Cerebellar cortex (tissue), 1 donor: ENCODE measurements around the gene TRNT1.

Experiments used
- DNase-seq: peaks from one replicate; pipeline ENCODE4 v3.0.0-alpha.2; 2015; ENCODE audit warnings: low spot score

Gene TRNT1

DNA sequence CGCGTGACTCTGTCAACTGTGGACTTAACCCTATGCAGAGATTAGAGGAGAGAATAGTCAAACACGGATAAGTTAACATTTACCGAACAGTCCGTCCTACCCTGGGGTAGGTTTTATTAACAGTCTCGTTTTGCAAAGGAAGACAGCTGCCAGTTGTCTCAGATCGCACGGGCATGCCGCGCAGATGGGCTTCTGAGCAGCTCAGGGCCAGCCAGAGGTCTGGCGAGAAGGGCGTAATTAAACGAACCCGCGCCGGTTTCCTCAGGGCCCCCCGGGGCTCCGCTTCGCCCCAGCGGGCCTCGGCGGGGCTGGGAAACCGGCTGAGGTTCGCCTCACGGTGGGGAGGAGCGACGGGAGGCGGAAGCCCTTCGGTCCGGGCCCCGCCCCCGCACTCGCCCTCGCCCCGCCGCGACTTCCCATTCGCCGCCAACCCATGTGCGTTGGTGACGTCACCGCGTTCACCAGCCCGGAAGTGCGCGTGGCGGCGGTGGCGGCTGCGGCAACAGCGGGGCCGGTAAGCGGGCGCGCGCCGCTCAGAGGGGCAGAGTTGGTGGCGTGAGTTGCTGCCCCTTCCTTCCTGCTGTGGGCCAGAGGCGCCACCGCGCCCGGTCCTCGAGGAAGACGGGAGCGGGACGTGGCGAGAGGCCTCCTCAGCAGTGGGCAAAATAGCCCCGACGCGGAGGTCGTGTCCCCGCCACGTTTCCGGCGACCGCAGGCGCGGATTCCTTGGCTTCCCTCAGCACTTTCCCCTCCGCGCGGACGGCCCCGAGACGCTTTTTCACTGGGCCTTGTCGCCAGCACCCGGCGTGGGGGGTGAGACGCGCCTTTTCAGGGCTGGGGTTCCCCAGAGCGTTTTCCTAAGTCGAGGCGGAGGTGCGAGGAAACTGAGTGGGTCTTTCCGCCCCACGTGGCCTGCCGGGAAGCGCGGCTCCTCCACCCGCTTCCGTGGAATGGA, at the start of gene TRNT1:
Gene TRNT1, plus strand, starts transcription at position 464 of the 955 bp plus-strand sequence. CDS start 2,101 bp downstream, outside the sequence.
- peak; percentile 91 for DNase-seq

DNA sequence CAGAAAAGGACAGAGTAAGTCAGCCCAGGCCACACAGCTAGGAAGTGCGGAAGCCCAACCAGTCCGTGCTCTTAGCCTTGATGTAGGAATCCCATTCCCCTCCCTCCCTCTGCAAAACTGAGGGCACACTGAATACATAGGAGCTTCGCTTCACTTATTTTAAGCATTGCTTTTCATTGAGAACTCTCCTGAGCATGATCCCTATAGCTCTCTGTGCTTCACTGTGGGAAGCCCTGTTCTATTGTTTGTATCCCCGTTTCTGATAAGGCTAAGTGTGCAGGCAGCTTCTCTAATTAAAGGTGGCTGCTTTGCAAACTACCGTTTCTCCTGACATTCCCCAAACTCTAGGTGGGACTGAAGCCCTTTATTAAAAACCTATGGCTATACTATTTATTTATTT, 46.4 kb upstream of the TRNT1 start:
- no peak for DNase-seq

DNA sequence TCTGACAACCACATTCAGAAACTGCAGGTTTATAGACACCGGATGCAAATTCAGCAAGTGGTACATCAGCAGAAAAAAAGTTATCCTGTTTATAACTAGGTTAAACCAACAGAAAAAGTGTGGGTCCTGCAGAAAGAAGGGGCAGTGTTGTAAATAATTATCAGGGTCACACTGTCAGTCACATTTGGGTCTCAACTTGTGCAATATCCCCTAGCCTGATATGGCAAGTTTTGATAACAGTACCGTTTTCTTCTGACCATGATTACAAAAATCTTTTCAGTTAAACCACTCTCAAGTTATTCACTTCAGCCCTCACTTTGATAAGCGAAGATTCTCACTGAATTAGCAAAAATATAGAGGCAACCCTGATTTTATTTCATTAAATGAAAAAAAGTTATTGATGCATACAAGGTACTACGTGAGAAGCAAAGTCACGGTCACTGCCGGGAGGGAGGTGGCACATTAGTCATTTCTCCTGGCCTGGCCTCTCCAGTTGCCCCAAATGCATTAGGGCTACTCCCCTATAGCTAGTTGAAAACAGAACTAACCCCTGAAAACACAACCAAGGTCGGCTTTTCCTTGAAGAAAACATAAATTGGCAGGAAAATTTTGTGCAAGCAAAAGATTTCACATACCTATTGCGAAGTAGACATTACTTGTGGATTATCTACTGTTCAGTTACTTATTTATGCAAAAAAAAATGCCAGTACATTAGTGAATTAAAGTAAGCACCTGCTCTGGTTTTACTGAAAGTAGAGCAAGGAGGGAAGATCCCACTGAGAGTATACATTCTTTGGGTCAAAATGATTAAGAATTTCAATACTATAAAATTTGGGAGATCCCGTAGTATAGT, 45.1 kb upstream of the TRNT1 start:
- no peak for DNase-seq

DNA sequence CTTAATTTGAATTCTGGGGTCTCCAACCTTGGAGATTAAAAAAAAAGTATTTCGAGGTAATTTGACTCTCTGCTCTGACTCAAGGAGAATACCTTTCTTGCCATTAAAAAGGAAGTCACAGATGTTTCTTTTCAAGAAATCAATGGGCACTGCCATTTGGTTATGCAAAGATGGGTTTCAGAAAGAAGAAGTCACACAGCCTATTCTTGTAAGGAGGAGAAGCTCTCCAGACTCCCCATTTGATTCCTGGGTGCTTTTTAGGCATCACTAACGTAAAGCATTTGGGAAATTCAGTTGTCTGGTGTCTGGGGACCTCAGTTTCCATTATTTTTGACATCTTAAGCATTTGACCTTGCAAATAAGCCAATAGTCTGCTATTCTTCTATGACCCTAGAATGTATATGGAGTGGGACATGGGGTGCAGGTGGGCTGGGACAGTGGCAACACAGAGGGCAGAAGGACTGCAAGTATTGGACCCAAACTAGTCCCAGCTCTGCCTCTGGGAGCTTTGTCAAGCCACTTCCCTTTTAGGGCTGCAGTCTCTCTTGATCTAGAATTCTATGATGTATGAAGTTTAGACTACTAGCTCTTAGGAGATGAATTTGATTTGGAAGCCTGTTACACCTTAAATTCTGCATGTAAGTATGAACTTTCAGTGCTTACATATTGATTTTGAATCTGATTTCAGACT, 44.4 kb upstream of the TRNT1 start:
- DNase-seq, result no peak

DNA sequence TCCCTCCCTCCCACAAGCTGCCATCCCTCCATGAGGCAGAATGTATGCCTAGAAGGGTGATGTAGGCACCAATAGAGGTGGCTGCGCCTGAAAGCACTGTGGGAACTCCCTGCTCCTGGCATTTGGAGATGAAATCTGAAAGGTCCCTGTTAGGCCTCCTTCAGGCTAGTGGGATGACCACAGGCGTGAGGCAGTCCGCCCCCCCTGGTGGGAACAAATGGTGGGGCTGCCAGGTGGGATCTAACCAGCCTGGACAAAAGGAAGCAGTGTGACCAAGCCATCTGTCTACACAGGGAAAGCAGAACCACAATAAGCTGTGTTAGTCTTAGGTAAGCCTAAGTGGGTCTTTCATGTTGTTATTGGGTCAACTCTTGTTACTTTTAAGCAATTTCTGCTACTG, 41.9 kb upstream of the TRNT1 start:
- no peak for DNase-seq

DNA sequence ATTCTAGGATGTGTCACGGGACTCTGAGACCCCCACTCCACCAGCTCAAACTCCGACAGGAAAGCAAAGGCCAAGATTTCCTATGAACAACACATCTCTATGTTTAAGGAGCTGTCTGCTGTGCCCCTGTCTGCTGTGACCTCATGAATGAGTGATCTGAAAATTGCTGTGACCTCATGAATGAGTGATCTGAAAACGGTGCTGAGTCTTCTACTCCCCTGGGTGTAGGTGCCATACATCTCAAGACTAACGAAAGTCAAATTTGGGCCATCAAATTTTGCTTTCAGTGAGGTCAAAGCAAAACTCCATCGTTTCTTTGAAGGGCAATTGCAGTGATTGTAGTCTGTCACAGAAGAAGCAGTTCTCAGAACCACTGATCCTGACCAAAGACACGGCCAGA, 41.0 kb upstream of the TRNT1 start:
- no peak for DNase-seq

DNA sequence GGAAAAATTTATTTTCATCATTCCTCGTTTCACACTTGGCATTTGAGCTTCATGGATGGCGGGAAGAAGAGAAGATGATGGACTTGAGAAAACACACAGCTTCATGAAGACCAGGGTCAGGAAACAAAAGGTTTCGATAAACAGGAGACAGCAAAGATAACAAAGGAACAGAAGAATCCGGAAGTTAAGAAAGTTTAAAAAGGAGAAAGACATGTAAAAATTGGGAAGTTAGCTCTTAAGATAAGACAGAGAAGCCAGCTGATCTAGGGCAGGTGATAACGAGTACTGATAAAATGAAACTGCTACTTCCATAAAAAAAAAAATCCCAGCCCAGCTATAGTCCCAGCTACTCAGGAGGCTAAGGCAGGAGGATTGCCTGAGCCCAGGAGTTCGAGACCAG, 40.5 kb upstream of the TRNT1 start:
- DNase-seq, result no peak

DNA sequence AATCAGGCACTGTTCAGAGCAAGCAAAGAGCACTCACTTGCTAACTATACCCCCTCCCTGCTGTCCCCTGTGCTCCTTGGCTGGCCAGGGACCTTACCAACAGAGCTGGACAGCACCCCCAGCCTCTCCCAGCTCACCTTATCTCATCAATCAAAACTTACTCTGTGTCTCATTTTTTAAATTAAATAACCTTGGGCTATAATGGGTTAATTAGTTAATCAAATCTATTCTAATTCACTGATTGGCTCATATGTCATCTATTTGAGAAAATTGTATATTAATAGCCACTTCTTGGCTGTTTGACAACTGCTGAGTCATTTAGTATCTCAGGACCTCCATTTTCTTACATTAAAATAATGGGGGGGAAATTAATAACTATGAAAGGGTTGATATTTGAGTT, 39.5 kb upstream of the TRNT1 start:
- no peak for DNase-seq

DNA sequence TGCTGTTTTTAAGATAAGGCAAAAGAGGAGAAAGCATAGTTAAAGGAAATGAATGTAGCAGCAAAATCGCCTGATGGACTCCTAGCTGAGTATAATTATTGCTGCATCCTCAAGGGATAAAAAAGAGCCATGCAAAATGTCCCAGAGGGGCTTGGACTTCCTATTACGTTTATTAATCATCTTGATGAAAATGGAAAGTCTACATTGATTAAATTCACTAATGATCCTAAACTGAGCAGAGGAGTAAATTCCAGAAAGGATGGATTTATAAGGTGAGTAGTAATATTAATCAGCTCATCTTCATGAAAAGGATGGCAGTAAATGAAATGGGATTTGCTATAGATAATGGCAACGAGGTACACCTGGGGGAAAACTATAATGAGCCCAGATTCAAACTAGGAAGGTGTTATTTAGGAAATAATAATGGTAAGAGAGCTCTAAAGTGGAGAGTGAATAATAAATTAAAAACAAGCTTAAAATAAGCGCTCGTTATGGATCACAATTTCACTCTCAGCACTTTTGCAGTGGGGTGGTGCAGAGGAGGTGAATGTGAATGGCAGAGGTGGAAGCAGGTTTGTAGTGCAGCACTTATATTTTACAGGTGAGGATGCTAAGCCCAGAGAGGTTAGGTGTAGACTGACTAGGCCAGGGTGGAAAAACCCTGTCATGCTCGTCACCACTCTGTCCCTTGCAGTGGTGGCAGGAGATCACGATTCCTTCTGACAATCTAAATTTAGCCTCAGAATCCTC, 38.8 kb upstream of the TRNT1 start:
- DNase-seq, result no peak

DNA sequence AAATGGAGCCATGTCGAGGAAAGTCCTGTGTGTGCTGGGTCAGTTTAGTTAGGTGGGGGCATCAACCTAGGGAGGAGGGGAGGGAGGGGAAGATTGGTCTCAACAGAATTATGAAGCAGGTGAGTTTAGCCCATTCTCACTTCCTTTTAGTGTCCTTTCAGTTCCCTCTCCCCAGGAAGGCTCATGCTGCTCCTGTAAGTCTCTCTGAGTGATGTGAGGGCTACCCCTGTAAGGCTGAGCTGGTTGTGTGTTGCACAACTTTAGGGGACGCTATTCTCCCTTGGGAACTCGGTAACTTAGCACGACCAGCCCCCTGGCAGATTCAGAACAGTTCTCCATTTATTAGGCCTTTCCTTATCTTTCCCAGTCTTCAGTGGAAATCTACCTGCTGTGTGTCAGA, 37.7 kb upstream of the TRNT1 start:
- DNase-seq, result no peak

DNA sequence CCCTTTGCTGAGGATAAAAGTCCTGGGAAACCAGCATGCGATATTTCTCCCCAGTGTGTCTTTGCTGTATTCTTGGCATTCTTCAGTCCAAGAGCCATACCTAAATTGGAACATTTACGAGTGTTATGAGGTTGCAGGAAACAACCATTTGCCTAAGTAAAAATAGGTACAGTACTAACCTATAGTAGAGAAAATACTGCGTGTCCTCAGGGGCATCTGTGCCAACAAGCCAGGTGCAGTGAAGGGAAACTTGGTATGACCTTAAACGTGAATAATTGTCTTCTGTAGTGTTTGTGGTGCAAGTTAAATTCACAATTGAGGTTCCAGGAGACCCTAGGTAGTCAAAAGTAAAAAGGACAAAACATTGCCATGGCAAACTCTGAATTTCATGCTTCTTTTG, 28.8 kb upstream of the TRNT1 start:
- DNase-seq, result no peak

DNA sequence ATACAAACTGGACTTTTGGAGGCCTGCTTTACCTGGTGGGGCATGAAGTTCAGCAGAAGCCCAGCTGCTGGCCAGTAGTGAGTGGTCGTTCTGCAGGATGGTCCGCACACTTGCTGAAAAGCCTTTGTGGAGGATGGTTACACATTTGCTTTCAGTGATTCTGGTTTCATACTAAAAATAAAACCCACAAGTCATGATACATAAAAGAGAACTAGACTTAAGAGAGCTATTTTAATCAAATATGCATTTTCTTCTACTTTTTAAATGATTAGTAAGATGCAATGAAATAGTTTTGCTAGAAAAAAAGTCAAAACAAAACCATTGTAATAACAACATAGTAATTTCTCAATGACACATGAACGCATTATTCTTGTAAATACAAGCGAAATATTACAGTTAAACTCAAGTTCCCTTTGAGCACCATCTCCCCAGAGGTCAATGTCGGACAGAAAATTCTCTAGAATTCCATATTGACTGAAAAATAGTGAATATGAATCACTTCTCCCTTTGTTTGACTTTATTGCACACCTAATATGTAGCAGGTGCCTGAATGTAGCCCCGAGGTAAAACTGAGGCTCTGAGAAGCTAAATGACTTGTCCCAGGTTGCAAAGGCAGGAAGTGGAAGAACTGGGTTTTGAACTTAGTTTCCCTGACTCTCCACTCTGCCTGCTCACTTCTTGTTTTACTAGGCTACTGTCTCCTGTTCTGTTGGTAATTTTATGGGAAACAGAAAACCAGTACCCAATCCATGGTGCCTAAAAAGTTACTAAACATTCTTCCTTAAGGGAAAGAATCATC, 24.9 kb upstream of the TRNT1 start:
- DNase-seq, result no peak

DNA sequence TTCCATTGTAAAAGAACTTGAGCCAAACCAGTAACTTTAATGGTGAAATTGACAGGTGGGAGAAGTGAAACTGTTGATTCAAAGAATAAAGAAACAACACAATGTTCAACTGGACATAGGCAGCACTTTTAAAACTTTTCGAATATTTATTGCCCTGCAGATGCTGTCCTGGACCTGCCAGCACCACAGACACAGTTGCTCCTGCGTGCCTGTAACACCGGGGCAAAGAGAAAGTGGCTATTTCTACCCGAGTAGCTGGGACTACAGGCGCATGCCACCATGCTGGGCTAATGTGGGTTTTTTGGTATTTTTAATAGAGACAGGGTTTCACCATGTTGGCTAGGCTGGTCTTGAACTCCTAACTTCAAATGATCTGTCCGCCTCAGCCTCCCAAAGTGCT, 24.0 kb upstream of the TRNT1 start:
- no peak for DNase-seq

DNA sequence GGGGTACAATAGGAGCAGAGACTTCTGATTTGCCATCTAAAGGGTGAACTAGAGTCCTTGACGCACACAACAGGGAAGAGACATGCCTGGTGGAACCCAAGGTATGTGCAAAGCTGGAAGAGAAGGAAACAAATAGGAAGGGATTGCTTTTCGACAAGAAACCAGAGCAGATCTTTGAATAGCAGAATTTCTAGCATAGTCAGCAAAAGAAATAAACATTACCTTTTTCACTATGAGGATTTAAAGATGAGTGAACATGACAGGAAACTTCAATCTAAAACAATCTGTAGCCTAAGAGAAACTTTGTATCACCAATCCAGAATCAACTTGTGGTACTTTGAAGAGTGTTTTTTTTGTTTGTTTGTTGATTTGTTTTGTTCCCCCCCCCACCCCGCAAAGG, 21.5 kb upstream of the TRNT1 start:
- no peak for DNase-seq

DNA sequence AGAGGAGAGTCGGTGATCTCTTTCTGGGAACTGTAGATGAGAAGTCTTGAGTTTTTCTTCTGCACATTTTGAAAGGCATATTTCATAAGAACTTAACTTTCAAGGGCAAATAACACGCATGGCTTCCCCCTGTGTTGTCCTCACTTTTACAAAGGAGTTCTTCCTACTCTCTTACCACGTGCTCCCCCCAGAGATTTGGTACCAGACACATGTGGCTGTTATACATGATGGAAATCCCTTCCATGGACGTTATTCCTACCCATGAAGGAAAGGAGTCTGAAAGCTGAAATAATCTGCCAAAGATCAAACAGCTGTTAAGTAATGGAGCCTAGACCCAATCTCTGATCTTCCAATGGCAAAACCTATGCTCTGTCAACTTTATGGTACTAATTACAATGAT, 20.9 kb upstream of the TRNT1 start:
- no peak for DNase-seq

DNA sequence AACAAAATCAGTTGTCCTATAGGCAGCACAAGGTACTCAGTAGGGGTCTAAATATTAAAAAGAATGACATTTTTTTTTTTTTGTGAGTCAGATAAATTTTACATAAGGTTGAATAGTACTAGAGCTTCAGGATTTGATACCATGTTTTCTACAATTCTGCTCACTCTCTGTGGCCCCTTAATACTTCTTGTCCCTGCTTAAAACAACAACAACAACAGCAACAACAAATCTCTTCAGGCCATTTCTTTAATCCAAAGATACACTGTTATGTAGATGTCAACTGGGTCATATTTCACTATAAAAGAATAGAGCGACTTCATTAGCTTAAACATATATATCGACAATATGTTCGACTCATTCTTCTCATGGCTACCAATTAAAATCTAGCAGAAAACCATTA, 19.6 kb upstream of the TRNT1 start:
- DNase-seq, result no peak

DNA sequence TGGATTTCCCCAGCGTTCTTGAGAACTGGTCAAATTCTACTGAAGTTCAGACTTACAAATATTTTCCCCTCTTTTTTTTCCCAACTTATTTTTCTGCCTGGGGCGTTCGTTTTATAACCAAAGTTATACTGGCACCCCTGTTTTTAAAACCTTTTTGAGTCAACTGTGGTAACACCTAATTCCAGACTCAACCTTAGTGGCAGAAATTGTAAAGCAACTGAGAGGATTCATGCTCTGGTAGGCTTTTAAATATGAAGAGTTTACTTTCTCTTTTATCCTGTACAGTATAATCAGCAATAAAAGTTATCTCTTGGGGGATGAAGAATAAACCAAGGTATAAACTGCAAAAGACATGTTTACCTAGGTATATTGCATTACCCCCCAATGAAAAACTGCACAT, 18.9 kb upstream of the TRNT1 start:
- DNase-seq, result no peak

DNA sequence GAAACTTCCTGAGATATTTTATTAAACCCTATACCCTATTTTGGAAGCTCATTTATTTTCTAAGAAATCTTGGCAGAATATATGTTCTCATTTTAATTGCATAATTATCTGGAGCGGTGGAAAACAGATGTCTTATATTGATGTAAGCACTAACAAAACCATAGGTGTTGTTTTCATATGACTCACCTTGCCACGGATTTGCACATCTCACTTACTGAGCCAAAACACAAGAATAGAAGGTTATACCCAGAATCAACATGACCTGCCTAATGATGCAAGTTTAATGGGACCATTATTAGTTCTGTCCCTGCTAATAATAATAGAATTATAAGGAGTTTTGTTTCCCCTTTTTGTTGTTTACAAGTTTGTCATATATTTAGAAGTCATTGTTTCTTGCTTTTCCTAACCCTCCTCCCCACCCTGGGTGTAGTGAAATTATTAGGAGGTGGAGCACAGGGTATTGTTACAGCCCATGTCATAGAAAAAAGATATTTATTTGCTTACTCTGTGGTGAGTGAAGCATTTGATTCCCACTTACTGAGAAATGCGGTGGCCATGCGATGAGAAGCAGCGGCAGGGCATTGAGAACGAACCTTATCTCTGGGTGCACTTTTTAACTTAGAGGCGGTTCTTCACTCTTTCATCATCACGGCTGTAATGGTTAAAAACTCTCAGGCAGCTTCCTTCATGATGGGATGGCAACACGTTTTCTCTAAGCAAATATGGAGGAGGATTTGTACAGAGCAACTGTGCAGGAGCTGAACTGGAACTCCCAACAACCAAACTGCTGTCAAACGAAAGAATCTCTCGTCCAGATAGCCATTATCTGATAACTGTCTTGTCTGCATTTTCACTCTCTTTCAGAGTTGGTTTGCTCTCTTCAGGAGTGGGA, 17.1 kb upstream of the TRNT1 start:
- no peak for DNase-seq

DNA sequence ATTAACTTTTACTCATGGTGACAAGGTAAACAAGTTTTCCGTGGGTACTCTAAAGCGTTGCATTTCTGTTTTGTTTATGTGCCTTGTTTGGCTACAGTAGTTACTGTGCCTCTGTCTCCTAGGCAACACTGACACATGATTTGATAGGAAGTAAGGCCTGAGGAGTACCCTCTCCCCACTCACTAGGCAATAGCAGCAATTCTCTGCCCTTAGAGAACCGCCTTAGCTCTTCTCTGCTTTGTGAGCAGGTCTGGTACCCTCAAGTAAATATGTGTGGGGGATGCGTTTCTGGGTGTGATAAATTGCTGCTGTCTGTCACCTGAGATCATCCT, 16.5 kb upstream of the TRNT1 start, which contains the start of gene IL5RA:
Gene IL5RA, minus strand, starts transcription at position 76 of the 332 bp plus-strand sequence. CDS start 5,390 bp downstream, outside the sequence.
- no peak for DNase-seq
